Liver (tissue), 9 donors: ENCODE measurements around the gene CCNK. TPM values are rescaled to one million over a fixed set of nuclear protein-coding genes. Genes with fewer than 3 reads are reported as not detected.

Source experiments
- DNase-seq: peaks from one replicate; pipeline ENCODE4 v3.0.0-alpha.2; 2017; ENCODE audit warnings: low spot score
- H3K27ac ChIP-seq, 2 donors: one replicate each; pipeline ENCODE4 v1.7.0; 2013; ENCODE audit warnings: inconsistent platforms in 2 of 2, low read length in 2 of 2, control low read depth in 1 of 2, low read depth in 1 of 2, mild to moderate bottlenecking in 1 of 2
- H3K27me3 ChIP-seq, 4 donors: one replicate each; pipeline versions ENCODE4 v1.6.1 to v1.7.0; 2013; ENCODE audit warnings: low read length in 3 of 4, inconsistent platforms in 1 of 4, mild to moderate bottlenecking in 1 of 4, moderate library complexity in 1 of 4; ENCODE audit not compliant: control insufficient read depth in 4 of 4, insufficient read depth in 4 of 4
- H3K36me3 ChIP-seq, 4 donors: one replicate each; pipeline versions ENCODE4 v1.6.1 to v1.7.0; 2013; ENCODE audit warnings: low read length in 3 of 4, mild to moderate bottlenecking in 3 of 4, low read depth in 1 of 4, moderate library complexity in 1 of 4; ENCODE audit not compliant: control insufficient read depth in 4 of 4, insufficient read depth in 3 of 4
- H3K4me1 ChIP-seq, 4 donors: one replicate each; pipeline versions ENCODE4 v1.6.1 to v1.7.0; 2013; ENCODE audit warnings: low read length in 3 of 4, mild to moderate bottlenecking in 3 of 4, moderate library complexity in 1 of 4; ENCODE audit not compliant: control insufficient read depth in 4 of 4, insufficient read depth in 4 of 4
- H3K4me3 ChIP-seq, 3 donors: one replicate each; pipeline versions ENCODE4 v1.6.1 to v1.7.0; 2013; ENCODE audit warnings: low read length in 3 of 3, control low read depth in 1 of 3, low read depth in 1 of 3, mild to moderate bottlenecking in 1 of 3
- H3K9ac ChIP-seq, 2 donors: one replicate each; pipeline ENCODE4 v1.7.0; 2013; ENCODE audit warnings: low read length in 2 of 2, mild to moderate bottlenecking in 2 of 2, moderate library complexity in 2 of 2, control low read depth in 1 of 2, low read depth in 1 of 2
- H3K9me3 ChIP-seq, 4 donors: one replicate each; pipeline versions ENCODE4 v1.6.1 to v1.7.0; 2013; ENCODE audit warnings: low read length in 3 of 4; ENCODE audit not compliant: control insufficient read depth in 4 of 4
- ATF3 ChIP-seq: IDR thresholded peaks from 2 replicates; pipeline ENCODE4 v1.6.1; 2016; ENCODE audit warnings: antibody characterized with exemption
- CTCF ChIP-seq: fragments of 150-350 bp; IDR thresholded peaks from 2 replicates; pipeline ENCODE4 v1.5.1; 2017; ENCODE audit warnings: improper control_type of control experiment, low read depth, low read length; ENCODE audit not compliant: missing input control
- EGR1 ChIP-seq, 2 donors: IDR thresholded peaks; 2 replicates each; pipeline ENCODE4 v1.6.1; 2016 to 2018; ENCODE audit warnings: antibody characterized with exemption in 2 of 2, low read depth in 2 of 2
- FOXA1 ChIP-seq: IDR thresholded peaks from 2 replicates; pipeline ENCODE4 v1.6.1; 2016; ENCODE audit warnings: antibody characterized with exemption
- FOXA2 ChIP-seq: IDR thresholded peaks from 2 replicates; pipeline ENCODE4 v1.6.1; 2016; ENCODE audit warnings: antibody characterized with exemption
- GABPA ChIP-seq, 2 donors: IDR thresholded peaks in 1 of 2; conservative IDR thresholded peaks in 1 of 2; 2 replicates each; pipeline ENCODE4 v1.6.1; 2016; ENCODE audit warnings: antibody characterized with exemption in 2 of 2, mild to moderate bottlenecking in 1 of 2, moderate library complexity in 1 of 2
- HNF4A ChIP-seq, 2 donors: conservative IDR thresholded peaks; 2 replicates each; pipeline ENCODE4 v1.6.1; 2016; ENCODE audit warnings: antibody characterized with exemption in 2 of 2, mild to moderate bottlenecking in 2 of 2
- HNF4G ChIP-seq: IDR thresholded peaks from 2 replicates; pipeline ENCODE4 v1.6.1; 2016; ENCODE audit warnings: antibody characterized with exemption
- JUND ChIP-seq, 2 donors: IDR thresholded peaks; 2 replicates each; pipeline ENCODE4 v1.6.1; 2016; ENCODE audit warnings: antibody characterized with exemption in 2 of 2
- RXRA ChIP-seq, 2 donors: IDR thresholded peaks; 2 replicates each; pipeline ENCODE4 v1.6.1; 2017 to 2018; ENCODE audit warnings: antibody characterized with exemption in 2 of 2, mild to moderate bottlenecking in 1 of 2
- SP1 ChIP-seq: IDR thresholded peaks from 2 replicates; pipeline ENCODE4 v1.6.1; 2018; ENCODE audit warnings: antibody characterized with exemption, mild to moderate bottlenecking
- TAF1 ChIP-seq: conservative IDR thresholded peaks from 2 replicates; pipeline ENCODE4 v1.6.1; 2016; ENCODE audit warnings: antibody characterized with exemption, mild to moderate bottlenecking
- YY1 ChIP-seq: IDR thresholded peaks from 2 replicates; pipeline ENCODE4 v1.6.1; 2016; ENCODE audit warnings: antibody characterized with exemption, mild to moderate bottlenecking
- ZBTB33 ChIP-seq: IDR thresholded peaks from 2 replicates; pipeline ENCODE4 v1.6.1; 2016; ENCODE audit warnings: antibody characterized with exemption
- WGBS: extraction: QIAGEN DNeasy Blood & Tissue Kit; methylation state at CpG from one replicate; pipeline ENCODE4 v1.1.7; 2013; 5-methylcytosine and 5-hydroxymethylcytosine counted together
- polyA plus RNA-seq, 2 donors: library from polyadenylated mRNA; stranded (reverse) in 1 of 2; unstranded in 1 of 2; fragments of 200-250 nt in 1 of 2; fragments of >200 nt in 1 of 2; fragmentation: Nextera tagmentation in 1 of 2; extraction: Ambion mirVana in 1 of 2; gene quantifications; one replicate each; pipeline versions ENCODE4 v1.2.1 to v1.2.3, GENCODE V29; 2013 to 2015
- total RNA-seq, 2 donors: library from RNA; depleted of rRNA; stranded (reverse); fragments of >200 nt; gene quantifications; one replicate each; pipeline ENCODE4 v1.2.3, GENCODE V29; 2014
- donor health status: healthy.
- donor health status: healthy.
- donor health status: healthy.
- donor health status: healthy.
- donor health status: healthy.

CCNK gene
- total and polyA plus RNA-seq, 4 donors = 7.7 to 33.4 (median 13.2) TPM

- H3K9me3 ChIP-seq = no peaks in the 10 kb centered on the region
- no peak for DNase-seq
- no peaks in the 10 kb centered on the region for H3K27me3 ChIP-seq
- no peak overlapping the region for H3K27ac ChIP-seq
- H3K4me3 ChIP-seq = no peak overlapping the region
- 70% methylated on average over 13 of the region's 13 CpGs for WGBS
- H3K4me1 ChIP-seq = peaks cover 11 to 40% (median 32%) of the 10 kb centered on the region in 4 donors
- TF ChIP-seq ZBTB33 = no peak
- TF ChIP-seq YY1 = no peak
- no peak for TF ChIP-seq SP1
- TF ChIP-seq FOXA1 = no peak
- no peak for TF ChIP-seq FOXA2
- TF ChIP-seq TAF1 = no peak
- TF ChIP-seq RXRA (IDR thresholded peaks at IDR 0.05) = no peak
- no peak for TF ChIP-seq GABPA (IDR thresholded peaks at IDR 0.05 in 1 of 2, conservative IDR thresholded peaks at IDR 0.05 in 1 of 2)
- TF ChIP-seq HNF4G = no peak
- no peak for TF ChIP-seq CTCF
- TF ChIP-seq JUND (IDR thresholded peaks at IDR 0.05) = no peak
- no peak for TF ChIP-seq HNF4A (conservative IDR thresholded peaks at IDR 0.05)
- TF ChIP-seq EGR1 (IDR thresholded peaks at IDR 0.05; ENCODE audit: low read depth in 2 of 2) = no peak
- no peak for TF ChIP-seq ATF3
- H3K9ac ChIP-seq = no peak overlapping the region
- no peaks in the 10 kb centered on the region for H3K36me3 ChIP-seq
Observed at GRCh38 chr14:99546234-99546879, 65.1 kb downstream of the CCNK start.

- Histone ChIP-seq H3K27me3 (no peaks in the 10 kb centered on the region), H3K27ac (no peak overlapping the region), H3K4me3 (no peak overlapping the region), H3K9me3 (no peaks in the 10 kb centered on the region), H3K4me1 (peaks cover 25 to 53% (median 43%) of the 10 kb centered on the region in 4 donors), H3K36me3 (no peaks in the 10 kb centered on the region), H3K9ac (no peak overlapping the region)
- TF ChIP-seq EGR1 (IDR thresholded peaks at IDR 0.05; ENCODE audit: low read depth in 2 of 2) (no peak), ATF3 (no peak)
- no peak for DNase-seq
- WGBS = 94% methylated on average over 18 of the region's 18 CpGs
Observed at GRCh38 chr14:99548255-99548654, 67.0 kb downstream of the CCNK start.
